ENCODE data around the gene ABCB10.
"Not testable (repeated sequence)": the region's sequence is repeated elsewhere in the genome, so short reads cannot be mapped to it uniquely, and the experiment has no call there.

- not testable (repeated sequence) for TF ChIP-seq CTCF (IDR thresholded peaks at IDR 0.05; ENCODE audit: low read depth, low read length); POLR2A (IDR thresholded peaks at IDR 0.05; ENCODE audit: extremely low read depth, insufficient read length); MYC (IDR thresholded peaks at IDR 0.05; ENCODE audit: low read depth, low read length); MAX (IDR thresholded peaks at IDR 0.05; ENCODE audit: low read depth, low read length)
Observed at GRCh38 chr1:229511201-229511600, 47.3 kb downstream of the ABCB10 start.

Data from NB4 (cell line).